GM19395 (cell line): ENCODE data around the gene UQCR10.
"Not testable (repeated sequence)": the region's sequence is repeated elsewhere in the genome, so short reads cannot be mapped to it uniquely, and the experiment has no call there.

Source experiments
- ATAC-seq: cut with Tn5 transposase; IDR thresholded peaks from one replicate; pipeline ENCODE4 v1.9.1; 2021; ENCODE audit warnings: mild to moderate bottlenecking, moderate library complexity; ENCODE audit not compliant: unreplicated experiment

The UQCR10 gene

GRCh38 chr22:29737251-29738117 lies 29.7 kb upstream of the UQCR10 start:
- ATAC-seq: no peak

DNA sequence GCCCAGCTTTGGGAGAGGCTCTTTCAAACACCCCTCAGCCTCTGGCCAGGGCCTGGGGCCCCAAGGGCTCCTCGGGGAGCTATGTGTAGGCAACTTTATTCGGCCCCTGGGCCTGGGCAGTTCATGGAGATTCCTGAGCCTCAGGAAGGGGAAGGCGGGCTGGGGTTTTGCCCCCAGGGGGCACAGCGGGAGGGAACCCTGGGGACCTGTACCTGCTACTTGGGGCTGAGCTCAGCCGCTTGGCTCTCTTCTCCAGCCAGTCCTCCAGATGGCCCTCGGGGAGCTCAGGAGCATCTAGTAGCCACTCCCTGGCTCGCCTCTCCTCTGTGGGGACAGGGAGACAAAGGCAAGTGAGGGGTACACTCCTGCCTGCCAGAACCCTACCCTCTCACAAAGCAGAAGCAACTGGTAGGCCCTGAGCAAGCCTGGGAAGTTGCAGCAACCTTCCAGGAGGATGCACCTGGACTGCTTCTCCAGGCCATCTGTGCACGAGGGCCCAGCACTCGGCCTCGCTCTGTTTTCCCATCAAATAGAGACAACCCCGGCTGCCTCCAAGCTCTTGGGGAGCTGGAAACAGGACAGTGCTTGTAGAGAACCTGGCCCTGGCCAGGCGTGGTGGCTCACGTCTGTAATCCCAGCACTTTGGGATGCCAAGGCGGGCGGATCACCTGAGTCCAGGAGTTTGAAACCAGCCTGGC lies 28.9 kb upstream of the UQCR10 start:
- ATAC-seq: no peak

GRCh38 chr22:29739346-29739875 lies 27.8 kb upstream of the UQCR10 start:
- no peak for ATAC-seq

GRCh38 chr22:29740216-29740615 lies 27.0 kb upstream of the UQCR10 start:
- ATAC-seq: no peak

DNA sequence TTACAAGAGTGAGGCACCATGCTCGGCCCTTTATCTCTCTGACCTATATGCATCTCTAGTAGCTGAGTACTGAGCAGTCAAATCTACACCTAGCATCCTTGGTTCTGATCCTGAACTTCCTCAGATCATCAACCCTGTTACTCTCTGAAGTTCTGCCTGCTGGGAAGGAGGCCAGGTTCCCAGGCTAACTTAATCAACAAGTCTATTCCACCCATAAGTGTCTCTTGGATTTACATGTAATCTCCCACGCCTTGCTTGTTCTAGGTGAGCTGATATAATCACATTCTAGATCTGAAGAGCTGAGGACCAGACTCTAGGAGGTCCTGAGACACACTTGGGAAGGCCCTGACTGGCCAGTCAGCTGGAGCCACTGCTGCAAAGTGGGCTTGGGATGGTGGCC lies 25.2 kb upstream of the UQCR10 start:
- ATAC-seq: no peak

DNA sequence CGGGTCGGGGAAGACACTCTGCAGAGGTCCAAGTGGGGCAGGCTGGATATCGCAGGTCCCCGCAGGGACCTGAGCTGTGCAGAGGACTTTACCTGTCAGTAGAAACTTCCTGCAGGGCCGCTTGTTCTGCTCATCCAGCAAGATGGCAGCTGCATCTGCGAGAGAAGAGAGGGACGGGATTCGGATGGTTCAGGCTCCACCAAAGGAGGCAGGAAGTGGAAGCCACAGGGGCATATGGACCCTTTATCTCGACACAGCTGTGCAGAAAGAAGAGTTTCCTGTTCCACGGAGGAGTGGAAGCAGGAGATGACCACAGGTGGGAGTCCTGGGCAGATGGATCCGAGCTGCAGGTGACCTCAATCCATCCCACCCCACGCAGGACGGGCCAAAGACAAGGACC lies 24.8 kb upstream of the UQCR10 start:
- no peak for ATAC-seq

DNA sequence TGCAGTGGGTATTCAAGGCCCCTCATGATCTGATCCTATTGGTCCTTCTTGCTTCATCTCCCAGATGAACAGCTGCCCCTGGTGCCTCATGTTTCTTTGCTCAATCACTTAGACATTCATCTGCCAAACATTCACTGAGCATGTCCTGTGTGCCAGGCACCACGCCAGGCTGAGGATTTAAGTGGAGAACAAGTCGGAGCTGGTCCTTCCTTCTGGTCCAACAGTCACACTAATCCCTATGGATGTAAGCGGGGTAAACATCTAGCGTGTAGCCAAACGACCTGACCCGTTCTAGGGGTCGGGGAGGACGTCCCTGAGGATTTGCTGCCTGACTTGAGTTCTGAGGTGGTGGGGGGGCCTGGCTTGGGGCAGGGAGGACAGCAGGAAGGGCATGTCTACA lies 22.3 kb upstream of the UQCR10 start:
- no peak for ATAC-seq

DNA sequence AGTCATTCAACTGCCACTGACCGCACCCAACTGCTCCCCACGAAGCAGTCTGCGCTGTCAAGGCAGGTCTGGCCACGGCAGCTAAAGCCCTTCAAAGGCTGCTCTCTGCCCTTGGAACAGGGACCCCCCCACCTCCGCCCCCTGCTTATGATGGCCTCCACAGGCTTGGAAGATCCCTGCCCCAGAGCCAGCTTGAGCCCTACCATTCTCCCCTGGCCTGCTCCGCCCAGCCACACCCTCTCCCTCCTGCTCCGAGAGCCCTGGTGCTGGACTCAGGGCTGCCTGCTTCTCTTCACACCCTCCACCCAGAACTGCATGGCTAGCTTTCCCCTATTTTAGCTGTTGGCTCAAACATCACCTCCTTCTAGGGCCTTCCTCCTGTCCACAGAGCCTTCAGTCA lies 19.3 kb upstream of the UQCR10 start:
- no peak for ATAC-seq

DNA sequence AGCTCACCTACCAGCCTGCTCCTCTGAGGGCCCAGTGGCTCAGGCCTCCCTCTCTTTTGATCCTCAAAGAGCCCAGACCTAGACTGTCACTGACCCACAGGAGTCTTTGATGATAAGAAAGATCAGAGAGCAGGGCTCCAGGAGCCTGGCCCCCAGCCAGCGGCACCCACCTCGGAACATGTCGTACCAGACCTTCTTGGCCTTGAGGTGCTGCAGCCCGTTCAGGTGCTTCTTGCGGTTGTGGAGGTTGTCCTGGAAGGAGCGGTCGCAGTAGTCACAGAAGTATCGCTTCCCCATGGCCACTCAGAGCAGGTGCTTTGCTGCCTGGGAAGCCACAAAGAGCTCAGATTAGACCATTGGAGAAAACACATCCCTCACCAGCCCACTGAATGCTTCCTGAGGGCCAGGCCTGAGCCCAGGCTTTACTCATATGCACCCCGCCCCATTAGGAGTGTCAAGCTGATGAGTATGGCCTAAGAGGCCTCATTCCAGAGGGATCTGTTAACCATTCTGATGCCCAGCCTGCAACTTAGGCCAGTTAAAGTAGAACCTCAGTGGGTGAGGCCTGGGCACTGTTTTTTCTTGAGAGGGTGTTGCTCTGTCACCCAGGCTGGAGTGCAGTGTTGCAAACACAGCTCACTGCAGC lies 18.8 kb upstream of the UQCR10 start:
- ATAC-seq: no peak

- no peak for ATAC-seq
These were observed 17.1 kb upstream of the UQCR10 start for GRCh38 chr22:29750029-29750428.

GRCh38 chr22:29750559-29751538 lies 16.3 kb upstream of the UQCR10 start:
- ATAC-seq: no peak

DNA sequence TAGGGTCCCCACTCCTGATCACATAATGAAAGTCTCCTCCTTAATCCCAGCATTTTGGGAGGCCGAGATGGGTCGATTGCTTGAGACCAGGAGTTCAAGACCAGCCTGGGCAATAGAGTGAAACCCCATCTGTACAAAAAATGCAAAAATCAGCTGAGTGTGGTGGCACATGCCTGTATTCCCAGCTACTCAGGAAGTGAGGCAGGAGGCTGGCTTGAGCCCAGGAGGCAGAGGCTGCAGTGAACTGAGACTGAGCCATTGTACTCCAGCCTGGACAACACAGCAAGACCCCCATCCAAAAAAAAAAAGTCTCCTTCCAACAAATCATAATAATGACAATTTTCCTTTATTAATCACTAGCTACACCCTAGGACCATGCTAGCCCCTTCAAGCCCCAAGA lies 15.5 kb upstream of the UQCR10 start:
- ATAC-seq: no peak

DNA sequence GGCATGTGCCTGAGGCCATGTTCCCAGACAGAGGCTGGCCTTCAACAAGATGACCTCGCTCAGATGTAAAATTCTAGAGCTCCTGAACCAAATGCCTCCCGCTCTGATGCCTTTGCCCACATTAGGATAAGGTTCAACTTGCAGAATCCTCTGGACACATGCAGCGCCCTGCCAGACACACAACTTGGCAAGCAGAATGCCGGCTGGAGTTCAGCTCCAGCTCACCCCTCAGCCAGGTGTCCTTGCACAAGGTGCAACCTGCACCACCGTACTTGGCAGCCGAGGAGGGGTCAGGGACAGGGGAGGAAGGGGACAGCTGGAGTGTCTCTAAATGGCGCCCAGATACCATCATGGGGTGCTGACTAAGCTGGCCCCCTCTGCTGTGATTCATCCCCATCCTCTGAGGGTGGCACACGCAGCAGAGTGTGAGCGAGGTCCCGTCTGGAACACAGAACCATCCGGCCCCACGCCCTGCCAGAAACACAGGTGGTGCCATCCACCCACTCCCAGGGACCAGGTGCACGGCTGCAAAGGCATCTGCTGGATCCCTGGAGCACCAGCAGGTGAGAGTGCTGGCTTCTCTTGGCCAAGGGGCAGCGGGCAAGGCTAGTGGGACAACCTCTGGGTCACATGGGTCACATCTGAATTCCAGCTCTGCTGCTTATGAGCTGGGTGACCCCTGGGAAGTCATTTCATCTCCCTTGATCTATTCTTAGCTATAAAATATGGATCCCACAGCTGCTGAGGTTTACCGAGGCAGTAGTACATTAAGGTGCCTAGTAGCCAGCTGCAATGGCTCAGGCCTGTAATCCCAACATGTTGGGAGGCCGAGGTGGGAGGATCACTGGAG lies 13.1 kb upstream of the UQCR10 start:
- ATAC-seq: no peak

- ATAC-seq: not testable (repeated sequence)
These were observed 12.3 kb upstream of the UQCR10 start for GRCh38 chr22:29754658-29755395.

- no peak for ATAC-seq
These were observed 11.3 kb upstream of the UQCR10 start for GRCh38 chr22:29755889-29756288.

DNA sequence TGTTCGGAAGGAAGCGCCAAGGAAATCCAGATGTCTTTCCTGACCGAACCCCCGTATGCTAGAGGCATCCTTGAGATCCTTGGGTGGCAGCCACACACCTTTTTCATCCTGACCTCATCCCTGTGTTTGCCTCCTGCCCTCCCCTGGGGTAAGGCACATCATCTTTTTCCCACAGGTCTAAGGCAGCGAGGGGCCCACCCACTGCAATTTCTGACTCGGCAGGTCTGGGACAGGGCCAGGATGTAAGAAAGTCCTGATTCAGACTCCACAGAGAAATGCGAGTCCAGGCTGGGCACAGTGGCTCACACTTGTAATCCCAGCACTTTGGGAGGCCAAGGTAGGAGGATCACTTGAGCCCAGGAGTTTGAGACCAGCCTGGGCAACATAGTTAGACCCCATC lies 10.8 kb upstream of the UQCR10 start:
- no peak for ATAC-seq

- ATAC-seq: no peak
These were observed 10.1 kb upstream of the UQCR10 start for GRCh38 chr22:29757096-29757495.

- ATAC-seq: no peak
These were observed 9.0 kb upstream of the UQCR10 start for GRCh38 chr22:29758068-29758622.

GRCh38 chr22:29758959-29759358 lies 8.2 kb upstream of the UQCR10 start:
- ATAC-seq: no peak
